Measurements from ENCODE around the gene FAM124B.

FAM124B gene

GRCh38 chr2:224379986-224380385 lies 21.9 kb downstream of the FAM124B start:
- no peak for TF ChIP-seq CTCF (IDR thresholded peaks at IDR 0.05; ENCODE audit: extremely low read depth, missing control alignments)
- DNase-seq (ENCODE audit: low spot score): no peak

- no peak for TF ChIP-seq CTCF (IDR thresholded peaks at IDR 0.05; ENCODE audit: extremely low read depth, missing control alignments)
- no peak for DNase-seq (ENCODE audit: low spot score)
Measured at GRCh38 chr2:224379172-224379571, 22.7 kb downstream of the FAM124B start.

- no peak for TF ChIP-seq CTCF (IDR thresholded peaks at IDR 0.05; ENCODE audit: extremely low read depth, missing control alignments)
- no peak for DNase-seq (ENCODE audit: low spot score)
Measured at GRCh38 chr2:224378701-224379097, 23.2 kb downstream of the FAM124B start.

GRCh38 chr2:224377751-224378700 lies 23.9 kb downstream of the FAM124B start:
- no peak for TF ChIP-seq CTCF (IDR thresholded peaks at IDR 0.05; ENCODE audit: extremely low read depth, missing control alignments)
- no peak for DNase-seq (ENCODE audit: low spot score)

GRCh38 chr2:224372641-224373040 lies 29.3 kb downstream of the FAM124B start:
- DNase-seq (ENCODE audit: low spot score): no peak
- no peak for TF ChIP-seq CTCF (IDR thresholded peaks at IDR 0.05; ENCODE audit: extremely low read depth, missing control alignments)

- DNase-seq (ENCODE audit: low spot score): peak; percentile 44
- TF ChIP-seq CTCF (IDR thresholded peaks at IDR 0.05; ENCODE audit: extremely low read depth, missing control alignments): peak; percentile 24
Measured at GRCh38 chr2:224369028-224369632, 32.8 kb downstream of the FAM124B start.

GRCh38 chr2:224366267-224366844 lies 35.6 kb downstream of the FAM124B start:
- DNase-seq (ENCODE audit: low spot score): no peak
- no peak for TF ChIP-seq CTCF (IDR thresholded peaks at IDR 0.05; ENCODE audit: extremely low read depth, missing control alignments)

Data from GM20000 (cell line).